PC-3 (cell line): Measurements from ENCODE around the gene GLTPD2. TPM values are rescaled to one million over a fixed set of nuclear protein-coding genes. Genes with fewer than 3 reads are reported as not detected.

Source experiments
- ATAC-seq: fragments of 200-7000 bp; cut with Tn5 transposase; 2 replicates; pipeline ENCODE4 v1.9.1; 2020; ENCODE audit warnings: mild to moderate bottlenecking, moderate library complexity
- BruUV-seq: library from RNA; stranded (reverse); fragments of 400-500 nt; replicated peaks from 2 replicates; lab custom pipeline; 2021; lab: Mats Ljungman, UMichigan
- CTCF ChIA-PET: fragments of 300-600 bp; sonication (Branson Sonifier 250); formaldehyde crosslinking; loops from one replicate; lab custom pipeline; 2022; ENCODE audit warnings: antibody characterized with exemption; lab: Charles Lee
- POLR2A ChIA-PET: fragments of 300-600 bp; sonication (Branson Sonifier 250); formaldehyde crosslinking; loops from one replicate; lab custom pipeline; 2022; ENCODE audit warnings: antibody characterized with exemption; ENCODE audit not compliant: unreplicated experiment; lab: Charles Lee
- DNase-seq: peaks from one replicate; pipeline ENCODE4 v3.0.0-alpha.2; 2015
- H2AFZ ChIP-seq: fragments of 300-600 bp; sonication (generic); 2 replicates; pipeline ENCODE4 v1.6.0; 2016; ENCODE audit warnings: antibody characterized with exemption, low read length
- H3F3A ChIP-seq: fragments of 300-600 bp; sonication (generic); one replicate; pipeline ENCODE4 v1.6.0; 2017; ENCODE audit warnings: antibody characterized with exemption, low read length, control low read depth, mild to moderate bottlenecking; ENCODE audit not compliant: unreplicated experiment
- H3K27ac ChIP-seq: fragments of 300-600 bp; sonication (generic); 2 replicates; pipeline ENCODE4 v1.5.1; 2016; ENCODE audit warnings: mild to moderate bottlenecking, low read length
- H3K27me3 ChIP-seq: fragments of 300-600 bp; sonication (generic); 2 replicates; pipeline ENCODE4 v1.6.1; 2016; ENCODE audit warnings: low read length, mixed read lengths
- H3K36me3 ChIP-seq: fragments of 300-600 bp; sonication (generic); 2 replicates; pipeline ENCODE4 v1.6.1; 2016; ENCODE audit warnings: low read depth, mixed run types, low read length, mixed read lengths
- H3K4me1 ChIP-seq: fragments of 300-600 bp; sonication (generic); 2 replicates; pipeline ENCODE4 v1.5.1; 2016; ENCODE audit warnings: low read length; ENCODE audit not compliant: insufficient read depth
- H3K4me2 ChIP-seq: fragments of 300-600 bp; sonication (generic); 2 replicates; pipeline ENCODE4 v1.6.0; 2016; ENCODE audit warnings: low read length
- H3K4me3 ChIP-seq: fragments of 300-600 bp; sonication (generic); 2 replicates; pipeline ENCODE4 v1.5.1; 2016; ENCODE audit warnings: mild to moderate bottlenecking, low read length, mixed read lengths
- H3K79me2 ChIP-seq: fragments of 300-600 bp; sonication (generic); 2 replicates; pipeline ENCODE4 v1.6.1; 2017; ENCODE audit warnings: low read length, mixed read lengths
- H3K9ac ChIP-seq: fragments of 300-600 bp; sonication (generic); 2 replicates; pipeline ENCODE4 v1.6.0; 2016; ENCODE audit warnings: mild to moderate bottlenecking, low read length
- H3K9me2 ChIP-seq: fragments of 300-600 bp; sonication (generic); replicated peaks from 2 replicates; pipeline ENCODE4 v1.6.1; 2016; ENCODE audit warnings: mixed run types, low read length, mixed read lengths
- H3K9me3 ChIP-seq: fragments of 300-600 bp; sonication (generic); 2 replicates; pipeline ENCODE4 v1.6.1; 2016; ENCODE audit warnings: low read length, mixed read lengths
- H4K20me1 ChIP-seq: fragments of 300-600 bp; sonication (generic); 2 replicates; pipeline ENCODE4 v1.6.1; 2016; ENCODE audit warnings: low read length, mixed read lengths
- EZH2 ChIP-seq: fragments of 300-600 bp; sonication (generic); IDR thresholded peaks from one replicate; pipeline ENCODE4 v1.6.1; 2017; ENCODE audit warnings: antibody characterized with exemption, mild to moderate bottlenecking, low read length; ENCODE audit not compliant: unreplicated experiment
- EZH2phosphoT487 ChIP-seq: fragments of 300-600 bp; sonication (generic); IDR thresholded peaks from 2 replicates; pipeline ENCODE4 v1.6.1; 2018; ENCODE audit warnings: mild to moderate bottlenecking, antibody characterized with exemption, low read length, borderline replicate concordance
- intact Hi-C: fragments of 100-400 bp; cut with micrococcal nuclease; formaldehyde crosslinking; loops from 2 replicates; pipeline ENCODE4 v1.9.0; 2023
- total RNA-seq: library from RNA; depleted of rRNA; stranded (reverse); fragments of >200 nt; gene quantifications from 2 replicates; pipeline ENCODE4 v1.2.3, GENCODE V29; 2014
- TF ChIP-seq, protein P1 (sequence below): fragments of 300-600 bp; sonication (generic); conservative IDR thresholded peaks from 2 replicates; pipeline ENCODE4 v1.5.1; 2017; ENCODE audit warnings: antibody characterized with exemption, low read depth, mild to moderate bottlenecking, low read length

GLTPD2 gene
- total RNA-seq, 1 experiment from 2014 or later = not detected

GRCh38 chr17:4815043-4815675, 26.4 kb downstream of the GLTPD2 start:
- CTCF ChIA-PET = no interaction called here
- H3K36me3 ChIP-seq = no peaks in the 10 kb centered on the region
- H3K4me1 ChIP-seq = no peaks in the 10 kb centered on the region
- no peak overlapping the region for H3K4me3 ChIP-seq
- no peak overlapping the region for H3K27ac ChIP-seq
- intact Hi-C loops = no loop called here
- no peak overlapping the region for H3K4me2 ChIP-seq
- no TSS peak for BruUV-seq
- H3F3A ChIP-seq = no peaks in the 10 kb centered on the region
- DNase-seq (no peak), ATAC-seq (no peak)
- H3K9me3 ChIP-seq = no peaks in the 10 kb centered on the region
- TF ChIP-seq EZH2 = no peak
- TF ChIP-seq, protein P1, sequence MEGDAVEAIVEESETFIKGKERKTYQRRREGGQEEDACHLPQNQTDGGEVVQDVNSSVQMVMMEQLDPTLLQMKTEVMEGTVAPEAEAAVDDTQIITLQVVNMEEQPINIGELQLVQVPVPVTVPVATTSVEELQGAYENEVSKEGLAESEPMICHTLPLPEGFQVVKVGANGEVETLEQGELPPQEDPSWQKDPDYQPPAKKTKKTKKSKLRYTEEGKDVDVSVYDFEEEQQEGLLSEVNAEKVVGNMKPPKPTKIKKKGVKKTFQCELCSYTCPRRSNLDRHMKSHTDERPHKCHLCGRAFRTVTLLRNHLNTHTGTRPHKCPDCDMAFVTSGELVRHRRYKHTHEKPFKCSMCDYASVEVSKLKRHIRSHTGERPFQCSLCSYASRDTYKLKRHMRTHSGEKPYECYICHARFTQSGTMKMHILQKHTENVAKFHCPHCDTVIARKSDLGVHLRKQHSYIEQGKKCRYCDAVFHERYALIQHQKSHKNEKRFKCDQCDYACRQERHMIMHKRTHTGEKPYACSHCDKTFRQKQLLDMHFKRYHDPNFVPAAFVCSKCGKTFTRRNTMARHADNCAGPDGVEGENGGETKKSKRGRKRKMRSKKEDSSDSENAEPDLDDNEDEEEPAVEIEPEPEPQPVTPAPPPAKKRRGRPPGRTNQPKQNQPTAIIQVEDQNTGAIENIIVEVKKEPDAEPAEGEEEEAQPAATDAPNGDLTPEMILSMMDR = peak; percentile 42; the same call in 1 of the 2 replicates
- no peaks in the 10 kb centered on the region for H3K79me2 ChIP-seq
- no peak overlapping the region for H3K9ac ChIP-seq
- POLR2A ChIA-PET = no interaction called here
- H3K27me3 ChIP-seq = no peaks in the 10 kb centered on the region
- no peaks in the 10 kb centered on the region for H3K9me2 ChIP-seq
- H4K20me1 ChIP-seq = no peaks in the 10 kb centered on the region
- no peak overlapping the region for H2AFZ ChIP-seq

GRCh38 chr17:4816826-4817225, 28.1 kb downstream of the GLTPD2 start:
- intact Hi-C loops = no loop called here
- Histone ChIP-seq H3K4me2 (no peak overlapping the region), H3K79me2 (no peaks in the 10 kb centered on the region), H3K9me2 (no peaks in the 10 kb centered on the region), H3K4me1 (no peaks in the 10 kb centered on the region), H3K4me3 (no peak overlapping the region), H3K36me3 (no peaks in the 10 kb centered on the region), H3K27me3 (no peaks in the 10 kb centered on the region), H3F3A (no peaks in the 10 kb centered on the region), H2AFZ (no peak overlapping the region), H3K9ac (no peak overlapping the region), H4K20me1 (no peaks in the 10 kb centered on the region), H3K27ac (no peak overlapping the region), H3K9me3 (no peaks in the 10 kb centered on the region)
- ATAC-seq (no peak), DNase-seq (no peak)
- POLR2A ChIA-PET = no interaction called here
- BruUV-seq = no TSS peak
- no peak for TF ChIP-seq EZH2phosphoT487
- no peak for TF ChIP-seq EZH2
- TF ChIP-seq, protein P1 = no peak
- CTCF ChIA-PET = no interaction called here

DNA sequence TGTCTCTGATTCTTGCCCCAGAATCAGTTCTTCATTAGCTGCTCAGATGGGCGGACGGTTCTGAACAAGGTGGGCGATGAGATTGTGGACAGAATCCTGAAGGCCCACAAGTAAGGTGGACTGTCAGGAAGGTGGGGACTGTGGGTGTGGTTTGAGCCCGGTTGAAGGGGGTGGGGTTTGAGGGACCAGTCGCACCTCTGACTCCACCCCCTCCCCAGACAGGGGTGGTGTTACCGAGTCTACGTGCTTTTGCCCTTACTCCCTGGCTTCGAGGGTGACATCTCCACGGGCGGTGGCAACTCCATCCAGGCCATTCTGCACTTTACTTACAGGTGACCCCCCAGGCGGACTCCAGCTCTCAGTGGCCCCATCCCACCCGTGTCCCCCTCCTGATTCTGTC, 29.5 kb downstream of the GLTPD2 start:
- TF ChIP-seq EZH2 = no peak
- TF ChIP-seq, protein P1 = no peak
- no peak for TF ChIP-seq EZH2phosphoT487
- no peak overlapping the region for H3K4me2 ChIP-seq
- H3K9ac ChIP-seq = no peak overlapping the region
- H2AFZ ChIP-seq = no peak overlapping the region
- no peak overlapping the region for H3K27ac ChIP-seq
- no peaks in the 10 kb centered on the region for H3K27me3 ChIP-seq
- DNase-seq = no peak
- no peaks in the 10 kb centered on the region for H3K9me3 ChIP-seq
- H3K4me3 ChIP-seq = no peak overlapping the region
- no peaks in the 10 kb centered on the region for H3K9me2 ChIP-seq
- no TSS peak for BruUV-seq
- H3K79me2 ChIP-seq = no peaks in the 10 kb centered on the region
- H3K4me1 ChIP-seq = no peaks in the 10 kb centered on the region
- ChIA-PET POLR2A (no interaction called here), CTCF (no interaction called here)
- ATAC-seq = no peak
- intact Hi-C loops = no loop called here
- no peaks in the 10 kb centered on the region for H3K36me3 ChIP-seq
- H3F3A ChIP-seq = no peaks in the 10 kb centered on the region
- no peaks in the 10 kb centered on the region for H4K20me1 ChIP-seq
